OCI-LY7 (cell line): ENCODE data around the gene PFKFB2. TPM values are rescaled to one million over a fixed set of nuclear protein-coding genes. Genes with fewer than 3 reads are reported as not detected.
A peak's percentile ranks its signal among the peaks of the same experiment; 100 is the strongest.

ENCODE experiments used
- BruUV-seq: library from RNA; stranded (reverse); fragments of 400-500 nt; replicated peaks from 2 replicates; lab custom pipeline; 2021; lab: Mats Ljungman, UMichigan
- CTCF ChIA-PET: fragments of 300-600 bp; sonication (Branson Sonifier 250); formaldehyde crosslinking; loops from one replicate; lab custom pipeline; 2022; ENCODE audit warnings: antibody characterized with exemption; ENCODE audit not compliant: unreplicated experiment; lab: Charles Lee
- POLR2A ChIA-PET: fragments of 300-600 bp; sonication (Branson Sonifier 250); formaldehyde crosslinking; loops from one replicate; lab custom pipeline; 2022; ENCODE audit warnings: antibody characterized with exemption; lab: Charles Lee
- DNase-seq: peaks from one replicate; pipeline ENCODE4 v3.0.0-alpha.2; 2015; ENCODE audit warnings: low spot score
- H2AFZ ChIP-seq: fragments of 200-600 bp; sonication (generic), shearing (Covaris generic); 2 replicates; pipeline ENCODE4 v1.6.1; 2014; ENCODE audit warnings: mild to moderate bottlenecking, antibody characterized with exemption, low read length, moderate library complexity
- H3K27ac ChIP-seq: fragments of 200-600 bp; sonication (generic); 2 replicates; pipeline ENCODE4 v1.5.1; 2014; ENCODE audit warnings: mixed run types, low read depth, mild to moderate bottlenecking, moderate library complexity, low read length, inconsistent platforms; ENCODE audit not compliant: poor library complexity, severe bottlenecking
- H3K36me3 ChIP-seq: fragments of 200-600 bp; sonication (generic); 2 replicates; pipeline ENCODE4 v1.6.1; 2014; ENCODE audit warnings: mild to moderate bottlenecking, antibody characterized with exemption, low read length, moderate library complexity, mixed read lengths; ENCODE audit not compliant: insufficient read depth
- H3K4me1 ChIP-seq: fragments of 200-600 bp; sonication (generic); 2 replicates; pipeline ENCODE4 v1.5.1; 2014; ENCODE audit warnings: mild to moderate bottlenecking, low read length; ENCODE audit not compliant: insufficient read depth, poor library complexity, severe bottlenecking
- H3K4me2 ChIP-seq: fragments of 200-600 bp; sonication (generic); 2 replicates; pipeline ENCODE4 v1.6.1; 2014; ENCODE audit warnings: mild to moderate bottlenecking, low read length
- H3K4me3 ChIP-seq: fragments of 200-600 bp; sonication (generic); 2 replicates; pipeline ENCODE4 v1.5.1; 2014; ENCODE audit warnings: mild to moderate bottlenecking, low read depth, low read length; ENCODE audit not compliant: poor library complexity, severe bottlenecking
- H3K79me2 ChIP-seq: fragments of 200-600 bp; sonication (generic); 2 replicates; pipeline ENCODE4 v1.6.1; 2016; ENCODE audit warnings: low read depth, mild to moderate bottlenecking, low read length, moderate library complexity, mixed read lengths; ENCODE audit not compliant: insufficient read depth
- H3K9me2 ChIP-seq: fragments of 200-600 bp; sonication (generic); 2 replicates; pipeline ENCODE4 v1.6.1; 2016; ENCODE audit warnings: mild to moderate bottlenecking, low read length, mixed read lengths; ENCODE audit not compliant: insufficient read depth
- H3K9me3 ChIP-seq: fragments of 200-600 bp; sonication (generic); 2 replicates; pipeline ENCODE4 v1.6.1; 2014; ENCODE audit warnings: mild to moderate bottlenecking, mixed run types, low read length, mixed read lengths
- H4K20me1 ChIP-seq: fragments of 200-600 bp; sonication (generic); 2 replicates; pipeline ENCODE4 v1.6.1; 2014; ENCODE audit warnings: mild to moderate bottlenecking, antibody characterized with exemption, low read length, moderate library complexity, mixed read lengths; ENCODE audit not compliant: insufficient read depth
- CTCF ChIP-seq: fragments of 200-600 bp; sonication (generic); conservative IDR thresholded peaks from 2 replicates; pipeline ENCODE4 v1.5.1; 2014; ENCODE audit warnings: mild to moderate bottlenecking, antibody characterized with exemption, low read length, moderate library complexity, mixed read lengths
- EZH2phosphoT487 ChIP-seq: fragments of 200-600 bp; sonication (generic); IDR thresholded peaks from 2 replicates; pipeline ENCODE4 v1.6.1; 2018; ENCODE audit warnings: low read depth, borderline replicate concordance, mild to moderate bottlenecking, mixed run types, antibody characterized with exemption, low read length, moderate library complexity, mixed read lengths
- intact Hi-C: fragments of 100-400 bp; cut with micrococcal nuclease; formaldehyde crosslinking; loops from one replicate; pipeline ENCODE4 v1.10.0; 2022; ENCODE audit not compliant: unreplicated experiment
- total RNA-seq, 2 experiments: library from RNA; depleted of rRNA in 1 of 2; stranded (reverse); fragments of >200 nt in 1 of 2; shearing (Covaris generic) in 1 of 2; gene quantifications; 2 replicates each; pipeline ENCODE4 v1.2.3, GENCODE V29; 2014 to 2022

The PFKFB2 gene
- total RNA-seq, 2 experiments from 2014 or later: 9.8 to 13.1 TPM

DNA sequence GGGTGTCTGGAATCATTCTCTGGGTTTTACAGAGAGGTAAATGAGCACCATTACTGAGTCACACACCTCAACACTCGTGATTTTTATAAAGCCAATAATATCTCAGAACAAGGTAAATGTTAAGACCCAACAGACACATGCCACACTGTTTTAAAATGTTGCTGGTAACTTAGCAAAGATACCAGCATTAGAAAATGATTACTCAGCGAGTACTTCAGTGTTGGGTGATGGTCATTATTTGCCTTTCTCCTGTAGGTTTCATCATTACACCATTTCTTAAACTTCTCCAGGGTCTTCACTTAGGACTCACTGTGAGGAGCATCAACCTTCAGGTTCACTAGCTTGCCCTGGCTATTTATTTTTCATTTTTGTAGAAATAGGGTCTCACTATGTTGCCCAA lies 28.7 kb downstream of the PFKFB2 start:
- CTCF ChIA-PET: no interaction called here
- Histone ChIP-seq H3K4me1 (no peaks in the 10 kb centered on the region), H3K9me3 (no peaks in the 10 kb centered on the region), H3K36me3 (no peaks in the 10 kb centered on the region), H2AFZ (no peak overlapping the region), H3K4me3 (no peak overlapping the region), H3K4me2 (no peak overlapping the region), H3K9me2 (no peaks in the 10 kb centered on the region), H3K79me2 (no peaks in the 10 kb centered on the region), H4K20me1 (no peaks in the 10 kb centered on the region), H3K27ac (no peak overlapping the region)
- POLR2A ChIA-PET: interaction anchor here (0.7 kb wide), 1 partner anchor 81 kb away, joined by 3 read pairs; no protein-coding TSS in a partner anchor
- BruUV-seq: no TSS peak
- TF ChIP-seq EZH2phosphoT487: no peak
- no peak for TF ChIP-seq CTCF
- intact Hi-C loops: no loop called here
- DNase-seq: no peak

- Histone ChIP-seq H3K4me1 (no peaks in the 10 kb centered on the region), H4K20me1 (no peaks in the 10 kb centered on the region), H3K9me2 (no peaks in the 10 kb centered on the region), H3K27ac (no peak overlapping the region), H2AFZ (no peak overlapping the region), H3K9me3 (no peaks in the 10 kb centered on the region), H3K36me3 (no peaks in the 10 kb centered on the region), H3K4me2 (no peak overlapping the region), H3K79me2 (no peaks in the 10 kb centered on the region), H3K4me3 (no peak overlapping the region)
- no TSS peak for BruUV-seq
- ChIA-PET CTCF (interaction anchor here (0.5 kb wide), 1 partner anchor 276 kb away, joined by 3 read pairs; no protein-coding TSS in a partner anchor), POLR2A (interaction anchor here (1.5 to 1.9 kb wide), 2 partner anchors 9 to 10 kb away, joined by 3 to 8 read pairs; no protein-coding TSS in a partner anchor)
- DNase-seq: no peak
- intact Hi-C loops: loop anchor here (1.0 kb wide), 2 partner anchors 321 to 415 kb away; no protein-coding TSS in a partner anchor
- TF ChIP-seq EZH2phosphoT487 (no peak), CTCF (no peak)
Measured at GRCh38 chr1:207084232-207084631, 31.2 kb downstream of the PFKFB2 start.

DNA sequence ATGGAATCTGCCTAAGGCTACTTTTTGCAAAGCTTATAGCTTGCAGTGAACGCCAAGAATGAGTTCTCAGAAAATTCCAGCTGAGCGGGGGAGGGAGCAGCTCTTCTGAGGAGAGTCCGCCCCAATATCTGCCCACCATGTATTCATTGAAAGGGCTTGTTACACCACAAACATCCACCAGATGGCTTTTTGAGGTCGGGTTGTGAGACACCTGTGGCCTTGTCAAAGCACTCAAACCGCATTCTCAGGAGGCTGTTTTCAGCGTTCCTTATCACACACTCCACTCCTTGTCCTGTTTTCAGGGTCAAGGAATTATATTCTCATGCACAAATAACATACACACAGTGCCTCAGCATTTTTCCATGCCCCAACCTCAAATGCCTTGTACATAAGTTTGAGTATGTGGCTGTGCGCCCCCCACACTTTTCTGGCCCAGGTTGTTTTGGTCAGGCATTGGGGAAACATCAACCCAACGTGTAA lies 31.7 kb downstream of the PFKFB2 start:
- no peaks in the 10 kb centered on the region for H3K36me3 ChIP-seq
- H3K4me3 ChIP-seq: no peak overlapping the region
- H2AFZ ChIP-seq: no peak overlapping the region
- H3K9me3 ChIP-seq: no peaks in the 10 kb centered on the region
- H3K4me1 ChIP-seq: no peaks in the 10 kb centered on the region
- peak; percentile 60 for DNase-seq
- H3K9me2 ChIP-seq: no peaks in the 10 kb centered on the region
- intact Hi-C loops: loop anchor here (1.0 kb wide), 2 partner anchors 321 to 415 kb away; no protein-coding TSS in a partner anchor
- ChIA-PET POLR2A (interaction anchor here (1.5 to 1.9 kb wide), 2 partner anchors 9 to 10 kb away, joined by 3 to 8 read pairs; no protein-coding TSS in a partner anchor), CTCF (interaction anchor here (0.5 kb wide), 1 partner anchor 277 kb away, joined by 3 read pairs; no protein-coding TSS in a partner anchor)
- H3K27ac ChIP-seq: no peak overlapping the region
- BruUV-seq: no TSS peak
- H4K20me1 ChIP-seq: no peaks in the 10 kb centered on the region
- H3K4me2 ChIP-seq: no peak overlapping the region
- no peak for TF ChIP-seq EZH2phosphoT487
- peak; percentile 77 for TF ChIP-seq CTCF
- no peaks in the 10 kb centered on the region for H3K79me2 ChIP-seq
